Retinal pigment epithelial cell (primary cell): ENCODE measurements around the gene CDC16.

Experiments
- DNase-seq: peaks from one replicate; pipeline ENCODE4 v3.0.0-alpha.2; 2010; ENCODE audit warnings: low read depth
- H3K4me3 ChIP-seq: 2 replicates; pipeline ENCODE4 v1.5.1; 2011; ENCODE audit warnings: mild to moderate bottlenecking, low read length, control low read depth, moderate library complexity
- CTCF ChIP-seq: conservative IDR thresholded peaks from 2 replicates; pipeline ENCODE4 v1.5.1; 2011; ENCODE audit warnings: low read depth, low read length, control low read depth, inconsistent platforms

Gene CDC16

GRCh38 chr13:114315074-114315785 is 80.5 kb downstream of the CDC16 start:
- no peak for DNase-seq
- TF ChIP-seq CTCF, result no peak
- peak overlapping the region; percentile 70 for H3K4me3 ChIP-seq

GRCh38 chr13:114318624-114319023 is 83.9 kb downstream of the CDC16 start:
- no peak for TF ChIP-seq CTCF
- no peak for DNase-seq
- H3K4me3 ChIP-seq, result no peak overlapping the region

GRCh38 chr13:114319441-114319913 is 84.8 kb downstream of the CDC16 start:
- DNase-seq, result no peak
- no peak overlapping the region for H3K4me3 ChIP-seq

GRCh38 chr13:114320065-114320464 is 85.4 kb downstream of the CDC16 start:
- no peak for DNase-seq
- no peak overlapping the region for H3K4me3 ChIP-seq
- no peak for TF ChIP-seq CTCF

More at GRCh38 chr13:114319441-114319913, 84.8 kb downstream of the CDC16 start:
- TF ChIP-seq CTCF, result no peak

- no peak for TF ChIP-seq CTCF
- H3K4me3 ChIP-seq, result no peak overlapping the region
- DNase-seq, result no peak
Measured at GRCh38 chr13:114321256-114321655, 86.6 kb downstream of the CDC16 start.
